GM23338 (cell line): ENCODE results near the gene MRPS26. TPM values are rescaled to one million over a fixed set of nuclear protein-coding genes. Genes with fewer than 3 reads are reported as not detected.
"Not testable (repeated sequence)": the region's sequence is repeated elsewhere in the genome, so short reads cannot be mapped to it uniquely, and the experiment has no call there.

Source experiments
- ATAC-seq: fragments of 200-7000 bp; cut with Tn5 transposase; 3 replicates; pipeline ENCODE4 v1.9.1; 2020
- DNase-seq: peaks from one replicate; pipeline ENCODE4 v3.0.0-alpha.2; 2015; ENCODE audit warnings: low spot score
- H2AFZ ChIP-seq: fragments of 200-600 bp; sonication (generic); 2 replicates; pipeline ENCODE4 v1.8.0; 2016; ENCODE audit warnings: antibody characterized with exemption, mild to moderate bottlenecking, moderate library complexity
- H3F3A ChIP-seq: fragments of 200-600 bp; sonication (generic); replicated peaks from 2 replicates; pipeline ENCODE4 v1.8.0; 2017; ENCODE audit warnings: antibody characterized with exemption, mixed run types, low read depth
- H3K27ac ChIP-seq: fragments of 200-600 bp; sonication (generic); 2 replicates; pipeline ENCODE4 v1.6.1; 2016; ENCODE audit warnings: low read depth
- H3K27me3 ChIP-seq: fragments of 200-600 bp; sonication (generic); 2 replicates; pipeline ENCODE4 v1.8.0; 2016; ENCODE audit warnings: mild to moderate bottlenecking, mixed run types, moderate library complexity; ENCODE audit not compliant: insufficient read depth
- H3K36me3 ChIP-seq: fragments of 200-600 bp; sonication (generic); 2 replicates; pipeline ENCODE4 v1.8.0; 2016; ENCODE audit warnings: mild to moderate bottlenecking; ENCODE audit not compliant: insufficient read depth
- H3K4me1 ChIP-seq: fragments of 200-600 bp; sonication (generic); 2 replicates; pipeline ENCODE4 v1.8.0; 2016; ENCODE audit warnings: mild to moderate bottlenecking, moderate library complexity; ENCODE audit not compliant: insufficient read depth
- H3K4me2 ChIP-seq: fragments of 200-600 bp; sonication (generic); 2 replicates; pipeline ENCODE4 v1.7.1; 2017; ENCODE audit warnings: mixed run types
- H3K4me3 ChIP-seq: fragments of 200-600 bp; sonication (generic); 2 replicates; pipeline ENCODE4 v1.6.1; 2016; ENCODE audit warnings: mixed run types
- H3K79me2 ChIP-seq: fragments of 200-600 bp; sonication (generic); replicated peaks from 2 replicates; pipeline ENCODE4 v1.8.0; 2017; ENCODE audit warnings: mild to moderate bottlenecking; ENCODE audit not compliant: insufficient read depth
- H3K9me2 ChIP-seq: fragments of 200-600 bp; sonication (generic); 2 replicates; pipeline ENCODE4 v1.8.0; 2017; ENCODE audit not compliant: insufficient read depth
- H4K20me1 ChIP-seq: fragments of 200-600 bp; sonication (generic); replicated peaks from 2 replicates; pipeline ENCODE4 v1.8.0; 2017; ENCODE audit warnings: mild to moderate bottlenecking; ENCODE audit not compliant: insufficient read depth
- H3K27ac Mint-ChIP-seq: 2 replicates; pipeline ENCODE4 v1.8.0; 2020; ENCODE audit warnings: inconsistent platforms, mild to moderate bottlenecking, moderate library complexity, mixed read lengths
- H3K27me3 Mint-ChIP-seq: 3 replicates; pipeline ENCODE4 v1.8.0; 2022; ENCODE audit warnings: low read depth, mild to moderate bottlenecking, moderate library complexity, mixed read lengths, inconsistent platforms; ENCODE audit not compliant: insufficient read depth, poor library complexity
- H3K36me3 Mint-ChIP-seq: 3 replicates; pipeline ENCODE4 v1.8.0; 2021; ENCODE audit warnings: low read depth, mild to moderate bottlenecking, inconsistent platforms, moderate library complexity, mixed read lengths
- H3K4me1 Mint-ChIP-seq: 3 replicates; pipeline ENCODE4 v1.8.0; 2020; ENCODE audit warnings: mild to moderate bottlenecking, inconsistent platforms, mixed read lengths
- H3K4me3 Mint-ChIP-seq: 3 replicates; pipeline ENCODE4 v1.8.0; 2021; ENCODE audit warnings: moderate library complexity, mild to moderate bottlenecking, inconsistent platforms, mixed read lengths
- H3K9me3 Mint-ChIP-seq: 3 replicates; pipeline ENCODE4 v1.8.0; 2020; ENCODE audit warnings: moderate library complexity, mild to moderate bottlenecking, inconsistent platforms, mixed read lengths
- CREB1 ChIP-seq: fragments of 250-450 bp; sonication (Bioruptor Pico); IDR thresholded peaks from 2 replicates; pipeline ENCODE4 v1.5.0; 2020; ENCODE audit warnings: low read depth, mild to moderate bottlenecking, moderate library complexity
- CTCF ChIP-seq, 2 experiments: fragments of 200-600 bp in 1 of 2; sonication (generic) in 1 of 2; conservative IDR thresholded peaks; 2 replicates each; pipeline versions ENCODE4 v1.5.1 to v1.6.1; 2016 to 2017; ENCODE audit warnings: antibody characterized with exemption in 2 of 2, low read depth in 2 of 2, mild to moderate bottlenecking in 2 of 2, moderate library complexity in 1 of 2
- ETS1 ChIP-seq: IDR thresholded peaks from 2 replicates; pipeline ENCODE4 v1.6.1; 2016; ENCODE audit warnings: antibody characterized with exemption
- EZH2 ChIP-seq: fragments of 200-600 bp; sonication (generic); IDR thresholded peaks from one replicate; pipeline ENCODE4 v1.8.0; 2017; ENCODE audit warnings: antibody characterized with exemption, mild to moderate bottlenecking, low read depth; ENCODE audit not compliant: unreplicated experiment
- JUNB ChIP-seq: IDR thresholded peaks from one replicate; pipeline ENCODE4 v1.6.1; 2016; ENCODE audit warnings: antibody characterized with exemption; ENCODE audit not compliant: unreplicated experiment
- NANOG ChIP-seq: IDR thresholded peaks from 2 replicates; pipeline ENCODE4 v1.6.1; 2016; ENCODE audit warnings: antibody characterized with exemption, borderline replicate concordance
- POLR2AphosphoS5 ChIP-seq: IDR thresholded peaks from 2 replicates; pipeline ENCODE4 v1.6.1; 2016; ENCODE audit warnings: antibody characterized with exemption, low read depth
- STAT1 ChIP-seq: IDR thresholded peaks from one replicate; pipeline ENCODE4 v1.6.1; 2016; ENCODE audit warnings: antibody characterized with exemption; ENCODE audit not compliant: unreplicated experiment
- ZNF114 ChIP-seq: fragments of 250-450 bp; sonication (Bioruptor Pico); IDR thresholded peaks from 2 replicates; pipeline ENCODE4 v1.5.0; 2020; ENCODE audit warnings: mild to moderate bottlenecking, moderate library complexity
- ZNF462 ChIP-seq: fragments of 250-450 bp; sonication (Bioruptor Pico); IDR thresholded peaks from 2 replicates; pipeline ENCODE4 v1.5.0; 2020; ENCODE audit warnings: mild to moderate bottlenecking, moderate library complexity
- polyA plus RNA-seq: library from polyadenylated mRNA; unstranded; fragments of >200 nt; fragmentation: Nextera tagmentation; extraction: Ambion mirVana; gene quantifications from 2 replicates; pipeline ENCODE4 v1.2.1, GENCODE V29; 2016
- total RNA-seq: library from RNA; depleted of rRNA; stranded (reverse); fragments of >200 nt; shearing (Covaris generic); gene quantifications from 2 replicates; pipeline ENCODE4 v1.2.3, GENCODE V29; 2014

The MRPS26 gene
- total and polyA plus RNA-seq, 2 experiments from 2014 or later, result 105 to 154 TPM

- no peak overlapping the region for H3K27ac Mint-ChIP-seq
- H3K27me3 Mint-ChIP-seq, result peaks cover 38% of the 10 kb centered on the region
- H2AFZ ChIP-seq, result no peak overlapping the region
- no peaks in the 10 kb centered on the region for H4K20me1 ChIP-seq
- H3F3A ChIP-seq, result 0 out of 2 replicates have a peak, but pooled peaks cover 3% of the 10 kb centered on the region
- H3K9me3 Mint-ChIP-seq, result no peaks in the 10 kb centered on the region
- peaks cover 23% of the 10 kb centered on the region for H3K4me1 Mint-ChIP-seq
- 0 out of 2 replicates have a peak, but pooled peaks cover 3% of the 10 kb centered on the region for H3K9me2 ChIP-seq
- no peaks in the 10 kb centered on the region for H3K36me3 ChIP-seq
- TF ChIP-seq POLR2AphosphoS5 (no peak), CTCF (conservative IDR thresholded peaks at IDR 0.05; ENCODE audit: low read depth in 2 of 2) (no peak), EZH2 (no peak), CREB1 (no peak), NANOG (no peak), ETS1 (no peak), ZNF114 (no peak), STAT1 (no peak), ZNF462 (CRISPR knock-in tag) (no peak), JUNB (no peak)
- H3K27me3 ChIP-seq, result peaks cover 45% of the 10 kb centered on the region
- no peak overlapping the region for H3K4me2 ChIP-seq
- no peak overlapping the region for H3K4me3 Mint-ChIP-seq
- H3K27ac ChIP-seq, result no peak overlapping the region
- no peaks in the 10 kb centered on the region for H3K79me2 ChIP-seq
- peaks cover 7% of the 10 kb centered on the region; the same call in 1 of the 2 replicates for H3K4me1 ChIP-seq
- no peak for DNase-seq
- no peak overlapping the region for H3K4me3 ChIP-seq
- no peak for ATAC-seq
- no peaks in the 10 kb centered on the region for H3K36me3 Mint-ChIP-seq
Observed at GRCh38 chr20:3074812-3075211, 29.0 kb downstream of the MRPS26 start.

- not testable (repeated sequence) for H4K20me1 ChIP-seq, H3K36me3 ChIP-seq, H3K9me2 ChIP-seq, H3K27ac Mint-ChIP-seq, DNase-seq, H3K4me2 ChIP-seq, H3K27ac ChIP-seq, H3K79me2 ChIP-seq, H3K4me1 ChIP-seq, H3K36me3 Mint-ChIP-seq, H3K4me3 ChIP-seq, H3F3A ChIP-seq, H2AFZ ChIP-seq, H3K4me3 Mint-ChIP-seq, H3K9me3 Mint-ChIP-seq, ATAC-seq
- H3K4me1 Mint-ChIP-seq, result peaks cover 23% of the 10 kb centered on the region
- H3K27me3 ChIP-seq, result peaks cover 50% of the 10 kb centered on the region
- H3K27me3 Mint-ChIP-seq, result peaks cover 41% of the 10 kb centered on the region
Observed at GRCh38 chr20:3075315-3075714, 29.5 kb downstream of the MRPS26 start.
